Calu3 (cell line): ENCODE results near the gene ZNF609. TPM values are rescaled to one million over a fixed set of nuclear protein-coding genes. Genes with fewer than 3 reads are reported as not detected.
"Not testable (repeated sequence)": the region's sequence is repeated elsewhere in the genome, so short reads cannot be mapped to it uniquely, and the experiment has no call there.

Experiments used
- BruUV-seq: library from RNA; stranded (reverse); fragments of 400-500 nt; replicated peaks from 2 replicates; lab custom pipeline; 2021; lab: Mats Ljungman, UMichigan
- CTCF ChIA-PET: fragments of 300-600 bp; sonication (Branson Sonifier 250); formaldehyde crosslinking; loops from one replicate; lab custom pipeline; 2022; ENCODE audit warnings: antibody characterized with exemption; lab: Charles Lee
- DNase-seq: peaks from one replicate; pipeline ENCODE4 v3.0.0; 2022
- H3K27ac Mint-ChIP-seq: one replicate; pipeline ENCODE4 v1.8.0; 2022; ENCODE audit warnings: mixed read lengths; ENCODE audit not compliant: unreplicated experiment
- H3K27me3 Mint-ChIP-seq: one replicate; pipeline ENCODE4 v1.8.0; 2022; ENCODE audit warnings: mixed read lengths; ENCODE audit not compliant: unreplicated experiment
- H3K36me3 Mint-ChIP-seq: one replicate; pipeline ENCODE4 v1.8.0; 2022; ENCODE audit warnings: mild to moderate bottlenecking, moderate library complexity, mixed read lengths; ENCODE audit not compliant: insufficient read depth, unreplicated experiment
- H3K4me1 Mint-ChIP-seq: one replicate; pipeline ENCODE4 v1.8.0; 2022; ENCODE audit warnings: mild to moderate bottlenecking, low read depth, mixed read lengths; ENCODE audit not compliant: unreplicated experiment
- H3K4me3 Mint-ChIP-seq: one replicate; pipeline ENCODE4 v1.8.0; 2022; ENCODE audit warnings: mild to moderate bottlenecking, low read depth, moderate library complexity, mixed read lengths; ENCODE audit not compliant: unreplicated experiment
- H3K9me3 Mint-ChIP-seq: one replicate; pipeline ENCODE4 v1.8.0; 2022; ENCODE audit warnings: low read depth, mixed read lengths; ENCODE audit not compliant: unreplicated experiment
- CTCF ChIP-seq: fragments of 200-600 bp; IDR thresholded peaks from one replicate; pipeline ENCODE4 v1.8.0; 2022; ENCODE audit warnings: antibody characterized with exemption; ENCODE audit not compliant: unreplicated experiment
- intact Hi-C: fragments of 100-400 bp; cut with micrococcal nuclease; formaldehyde crosslinking; loops from one replicate; pipeline ENCODE4 v1.10.0; 2022; ENCODE audit not compliant: unreplicated experiment
- total RNA-seq: library from RNA; stranded (reverse); gene quantifications from 2 replicates; pipeline ENCODE4 v1.2.3, GENCODE V29; 2022

Gene ZNF609
- total RNA-seq, 1 experiment from 2014 or later: 50.6 TPM

GRCh38 chr15:64483749-64484148 lies 23.4 kb downstream of the ZNF609 start:
- BruUV-seq: no TSS peak
- H3K9me3 Mint-ChIP-seq: no peaks in the 10 kb centered on the region
- peak overlapping the region; percentile 54 for H3K27ac Mint-ChIP-seq
- no peak for TF ChIP-seq CTCF
- no peak for DNase-seq
- peaks cover 19% of the 10 kb centered on the region for H3K4me1 Mint-ChIP-seq
- H3K36me3 Mint-ChIP-seq: peaks cover 22% of the 10 kb centered on the region
- H3K27me3 Mint-ChIP-seq: no peaks in the 10 kb centered on the region
- CTCF ChIA-PET: interaction anchor here (0.5 to 0.9 kb wide), 3 partner anchors 14 to 403 kb away, joined by 3 read pairs; no protein-coding TSS in a partner anchor
- no peak overlapping the region for H3K4me3 Mint-ChIP-seq
- intact Hi-C loops: no loop called here

- no peak for TF ChIP-seq CTCF
- CTCF ChIA-PET: no interaction called here
- DNase-seq: no peak
- Mint-ChIP-seq H3K36me3 (peaks cover 23% of the 10 kb centered on the region), H3K9me3 (no peaks in the 10 kb centered on the region), H3K27ac (no peak overlapping the region), H3K4me3 (no peak overlapping the region), H3K27me3 (no peaks in the 10 kb centered on the region), H3K4me1 (peaks cover 15% of the 10 kb centered on the region)
- intact Hi-C loops: no loop called here
- no TSS peak for BruUV-seq
Measured at GRCh38 chr15:64485796-64486195, 25.4 kb downstream of the ZNF609 start.

GRCh38 chr15:64490598-64491259 lies 30.4 kb downstream of the ZNF609 start:
- Mint-ChIP-seq H3K27me3 (no peaks in the 10 kb centered on the region), H3K4me3 (no peak overlapping the region), H3K4me1 (peaks cover 6% of the 10 kb centered on the region), H3K27ac (no peak overlapping the region), H3K36me3 (peaks cover 13% of the 10 kb centered on the region), H3K9me3 (no peaks in the 10 kb centered on the region)
- BruUV-seq: no TSS peak
- no peak for TF ChIP-seq CTCF
- DNase-seq: no peak
- intact Hi-C loops: no loop called here
- CTCF ChIA-PET: interaction anchor here (0.7 kb wide), 1 partner anchor 653 kb away, joined by 5 read pairs; no protein-coding TSS in a partner anchor

- no peaks in the 10 kb centered on the region for H3K9me3 Mint-ChIP-seq
- H3K27ac Mint-ChIP-seq: no peak overlapping the region
- intact Hi-C loops: no loop called here
- DNase-seq: no peak
- no TSS peak for BruUV-seq
- CTCF ChIA-PET: no interaction called here
- peaks cover 6% of the 10 kb centered on the region for H3K4me1 Mint-ChIP-seq
- no peak for TF ChIP-seq CTCF
- H3K4me3 Mint-ChIP-seq: no peak overlapping the region
- H3K27me3 Mint-ChIP-seq: no peaks in the 10 kb centered on the region
- H3K36me3 Mint-ChIP-seq: peaks cover 16% of the 10 kb centered on the region
Measured at GRCh38 chr15:64493641-64494040, 33.3 kb downstream of the ZNF609 start.

- H3K36me3 Mint-ChIP-seq: peaks cover 20% of the 10 kb centered on the region
- H3K9me3 Mint-ChIP-seq, CTCF ChIA-PET, H3K4me3 Mint-ChIP-seq, H3K27me3 Mint-ChIP-seq, DNase-seq, BruUV-seq, intact Hi-C loops, H3K27ac Mint-ChIP-seq, H3K4me1 Mint-ChIP-seq: not testable (repeated sequence)
Measured at GRCh38 chr15:64495968-64496367, 35.6 kb downstream of the ZNF609 start.
